ENCODE results near the gene MPP7.
"Not testable (repeated sequence)": the region's sequence is repeated elsewhere in the genome, so short reads cannot be mapped to it uniquely, and the experiment has no call there.

MPP7 gene

GRCh38 chr10:28302638-28303488 lies at the start of gene MPP7:
MPP7 (minus strand) TSS chr10:28303064; CDS start chr10:28238604, 64,460 bp downstream.
- peak; percentile 91 to 93 for DNase-seq (ENCODE audit: low read depth in 2 of 2)

DNA sequence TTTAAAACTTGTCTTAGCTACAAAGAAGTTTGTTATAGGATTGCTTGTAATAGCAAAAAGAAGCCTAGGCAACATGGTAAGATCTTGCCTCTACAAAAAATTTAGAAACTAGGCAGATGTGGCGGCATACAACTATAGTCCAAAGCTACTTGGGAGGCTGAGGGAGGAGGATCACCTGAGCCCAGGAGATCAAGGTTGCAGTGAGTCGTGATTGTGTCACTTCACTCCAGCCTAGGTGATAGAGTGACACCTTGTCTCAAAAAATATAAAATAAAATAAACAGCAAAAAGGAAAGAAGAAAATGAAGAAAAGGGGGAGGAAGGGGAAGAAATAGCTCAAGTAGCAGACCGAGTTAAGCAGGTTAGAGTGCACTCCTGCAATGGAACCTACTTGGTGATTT lies 47.0 kb upstream of the MPP7 start:
- no peak for DNase-seq (ENCODE audit: low read depth in 2 of 2)

DNA sequence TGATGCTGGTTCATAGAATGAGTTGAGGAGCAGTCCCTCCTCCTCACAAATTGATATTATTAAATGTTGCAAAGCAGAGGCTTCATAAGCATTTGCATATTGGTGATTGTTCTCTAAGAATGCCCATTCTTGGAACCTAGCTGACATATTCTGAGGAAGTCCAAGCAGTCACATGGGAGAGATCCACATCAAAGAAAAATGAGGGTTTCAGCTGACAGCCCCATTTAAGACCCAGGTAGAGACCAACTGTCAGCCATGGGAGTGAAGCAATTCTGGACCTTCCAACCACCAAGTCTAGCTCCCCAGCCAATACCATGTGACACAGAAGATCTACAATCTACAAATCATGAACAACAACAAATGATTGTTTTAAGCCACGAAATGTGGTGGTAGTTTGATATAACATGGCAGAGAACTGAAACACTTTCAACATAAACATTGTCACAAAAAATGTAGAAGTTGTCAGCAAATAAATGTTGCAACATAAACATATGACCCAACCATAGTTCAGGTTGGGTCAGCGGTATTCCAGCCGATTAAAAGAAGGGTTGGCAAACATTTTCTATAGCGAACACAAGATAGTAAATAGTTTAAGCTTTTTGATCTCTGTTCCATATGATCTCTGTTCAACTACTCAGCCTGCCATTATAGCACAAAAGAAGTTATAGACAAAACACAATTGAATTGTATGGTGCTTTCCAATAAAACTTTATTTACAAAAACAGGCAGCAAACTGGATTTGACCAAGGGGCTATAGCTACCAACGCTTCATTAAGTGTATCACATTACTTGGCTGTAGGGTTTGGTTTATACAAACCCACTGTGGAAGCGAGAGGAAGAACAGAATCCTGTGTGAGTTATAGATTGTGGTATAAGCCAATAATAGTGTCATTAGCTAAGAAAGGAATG lies 41.4 kb upstream of the MPP7 start:
- no peak for DNase-seq (ENCODE audit: low read depth in 2 of 2)

DNA sequence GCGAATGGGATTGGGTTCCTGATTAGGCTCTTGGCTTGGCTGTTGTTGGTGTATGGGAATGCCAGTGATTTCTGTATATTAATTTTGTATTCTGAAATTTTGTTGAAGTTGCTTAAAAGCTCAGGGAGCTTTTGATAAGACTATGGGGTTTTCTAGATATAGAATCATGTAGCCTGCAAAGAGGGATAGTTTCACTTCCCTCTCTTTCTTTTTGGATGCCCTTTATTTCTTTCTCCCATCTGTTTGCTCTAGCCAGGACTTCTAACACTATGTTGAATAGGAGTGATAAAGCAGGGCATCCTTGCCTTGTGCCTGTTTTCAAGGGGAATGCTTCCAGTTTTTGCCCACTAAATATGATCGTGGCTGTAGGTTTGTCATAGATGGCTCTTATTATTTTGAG lies 40.4 kb upstream of the MPP7 start:
- DNase-seq (ENCODE audit: low read depth in 2 of 2): no peak

DNA sequence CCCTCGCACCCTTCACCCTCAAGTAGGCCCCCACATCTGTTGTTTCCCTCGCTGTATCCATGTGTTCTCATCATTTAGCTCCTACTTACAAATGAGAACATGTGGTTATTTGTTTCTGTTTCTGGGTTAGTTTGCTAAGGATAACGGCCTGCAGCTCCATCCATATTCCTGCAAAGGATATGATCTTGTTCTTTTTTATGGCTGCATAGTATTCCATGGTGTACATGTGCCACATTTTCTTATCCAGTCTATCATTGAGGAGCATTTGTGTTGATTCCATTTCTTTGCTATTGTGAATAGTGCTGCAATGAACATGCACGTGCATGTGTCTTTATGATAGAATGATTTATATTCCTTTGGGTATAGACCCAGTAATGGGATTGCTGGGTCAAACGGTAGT lies 38.8 kb upstream of the MPP7 start:
- DNase-seq (ENCODE audit: low read depth in 2 of 2): not testable (repeated sequence)

DNA sequence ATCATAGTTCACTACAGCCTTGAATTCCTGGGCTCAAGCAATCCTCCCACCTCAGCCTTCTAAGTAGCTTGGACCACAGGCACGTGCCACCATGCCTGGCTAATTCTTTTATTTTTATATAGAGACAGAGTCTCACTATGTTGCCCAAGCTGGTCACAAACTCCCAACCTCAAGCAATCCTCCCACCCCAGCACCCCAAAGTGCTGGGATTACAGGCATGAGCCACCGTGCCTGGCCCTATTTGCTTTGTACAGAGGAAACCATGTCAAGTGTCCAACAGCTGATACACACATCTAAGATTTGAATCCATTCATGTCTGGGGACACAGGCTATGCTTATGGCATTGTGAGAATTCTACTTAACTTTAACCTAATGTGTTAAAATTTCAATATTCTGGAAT lies 29.9 kb upstream of the MPP7 start:
- DNase-seq (ENCODE audit: low read depth in 2 of 2): no peak

- no peak for DNase-seq (ENCODE audit: low read depth in 2 of 2)
These were observed 29.0 kb upstream of the MPP7 start for GRCh38 chr10:28331841-28332240.

DNA sequence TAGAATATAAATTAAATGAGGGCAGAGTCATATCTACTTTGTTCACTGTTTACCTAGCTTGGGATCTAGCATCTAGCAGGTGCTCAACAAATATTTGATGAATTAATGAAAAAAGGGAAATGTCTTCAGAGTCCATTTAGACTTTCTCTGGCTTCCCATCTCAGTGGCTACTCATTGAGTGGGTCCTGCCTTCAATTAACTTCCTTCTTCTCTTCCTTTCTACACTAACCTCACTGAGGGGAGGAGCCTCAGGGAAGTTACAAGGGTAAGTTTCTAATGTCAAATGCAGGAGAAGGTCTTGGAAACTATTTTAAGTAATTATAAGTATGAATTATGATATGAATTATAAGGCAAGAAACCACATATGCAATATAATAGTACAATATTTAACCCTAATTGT lies 28.2 kb upstream of the MPP7 start:
- DNase-seq (ENCODE audit: low read depth in 2 of 2): no peak

- DNase-seq (ENCODE audit: low read depth in 2 of 2): no peak
These were observed 25.5 kb upstream of the MPP7 start for GRCh38 chr10:28328346-28328745.

- DNase-seq (ENCODE audit: low read depth in 2 of 2): no peak
These were observed 24.6 kb upstream of the MPP7 start for GRCh38 chr10:28327491-28327880.

- no peak for DNase-seq (ENCODE audit: low read depth in 2 of 2)
These were observed 23.9 kb upstream of the MPP7 start for GRCh38 chr10:28326516-28327490.

DNA sequence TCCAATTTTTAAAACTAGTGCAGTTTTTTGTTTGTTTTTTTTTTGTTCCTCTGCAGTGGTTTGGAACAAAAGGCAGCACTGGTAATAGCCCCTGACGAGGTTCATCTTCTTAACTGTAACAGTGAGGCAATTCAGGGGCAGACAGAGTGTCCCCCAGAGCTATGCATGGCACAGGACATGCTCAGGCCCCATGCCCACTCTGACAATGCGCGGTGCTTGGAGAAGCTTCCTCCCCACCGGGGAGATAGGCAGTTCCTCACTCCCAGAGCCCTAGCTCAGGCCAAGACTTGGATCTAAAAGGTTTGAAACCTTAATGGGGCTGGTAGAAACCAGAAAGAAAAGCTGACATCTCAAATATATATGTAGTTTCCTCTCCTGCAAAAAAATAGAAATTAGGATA lies 17.9 kb upstream of the MPP7 start:
- DNase-seq (ENCODE audit: low read depth in 2 of 2): no peak

DNA sequence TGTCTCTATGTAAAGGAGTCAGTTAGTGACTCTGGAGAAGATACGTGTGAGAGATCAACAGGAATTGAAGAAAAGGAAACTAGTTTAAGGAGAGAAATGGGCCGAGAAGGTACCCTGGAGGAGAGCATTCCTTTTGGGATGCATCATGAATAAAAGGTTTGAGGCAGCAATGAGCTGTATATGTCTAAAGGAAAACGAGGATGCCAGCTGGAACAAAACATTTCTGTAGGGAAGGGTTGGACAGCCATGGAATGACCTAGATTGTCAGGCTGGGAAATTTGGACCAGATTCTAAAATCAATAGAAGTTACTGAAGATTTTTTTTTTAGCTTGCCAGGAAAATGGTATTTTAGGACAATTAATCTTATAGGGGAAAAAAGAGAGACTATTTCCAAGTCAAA lies 17.2 kb upstream of the MPP7 start:
- DNase-seq (ENCODE audit: low read depth in 2 of 2): no peak

DNA sequence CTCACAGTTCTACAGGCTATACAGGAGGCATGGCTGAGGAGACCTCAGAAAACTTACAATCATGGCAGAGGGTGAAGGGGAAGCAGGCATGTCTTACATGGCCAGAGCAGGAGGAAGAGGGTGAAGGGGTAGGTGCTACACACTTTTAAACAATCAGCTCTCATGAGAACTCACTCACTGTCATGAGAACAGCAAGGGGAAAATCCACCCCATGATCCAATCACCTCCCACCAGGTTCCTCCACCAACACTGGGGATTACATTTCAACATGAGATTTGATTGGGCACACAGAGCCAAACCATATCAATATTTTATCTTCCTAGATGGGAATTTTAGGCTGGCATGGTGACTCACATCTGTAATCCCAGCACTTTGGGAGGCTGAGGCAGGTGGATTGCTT lies 16.2 kb upstream of the MPP7 start:
- not testable (repeated sequence) for DNase-seq (ENCODE audit: low read depth in 2 of 2)

DNA sequence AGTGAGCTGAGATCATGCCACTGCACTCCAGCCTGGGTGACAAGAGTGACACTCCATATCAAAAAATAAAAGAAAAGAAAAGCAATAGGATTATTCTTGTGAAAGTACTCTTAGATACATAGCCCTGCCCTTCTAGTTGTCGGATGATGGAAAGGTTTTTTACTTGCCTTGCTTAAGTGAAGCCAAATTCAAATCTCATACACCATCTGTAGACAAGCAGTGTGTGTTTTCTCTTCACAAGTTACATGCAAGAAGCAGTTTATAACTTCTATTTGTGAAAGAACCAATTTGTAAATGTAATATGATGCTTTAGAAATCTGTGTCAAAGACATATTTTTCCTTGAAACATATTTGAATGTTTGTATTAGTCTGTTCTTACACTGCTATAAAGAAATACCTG lies 15.8 kb upstream of the MPP7 start:
- DNase-seq (ENCODE audit: low read depth in 2 of 2): no peak

DNA sequence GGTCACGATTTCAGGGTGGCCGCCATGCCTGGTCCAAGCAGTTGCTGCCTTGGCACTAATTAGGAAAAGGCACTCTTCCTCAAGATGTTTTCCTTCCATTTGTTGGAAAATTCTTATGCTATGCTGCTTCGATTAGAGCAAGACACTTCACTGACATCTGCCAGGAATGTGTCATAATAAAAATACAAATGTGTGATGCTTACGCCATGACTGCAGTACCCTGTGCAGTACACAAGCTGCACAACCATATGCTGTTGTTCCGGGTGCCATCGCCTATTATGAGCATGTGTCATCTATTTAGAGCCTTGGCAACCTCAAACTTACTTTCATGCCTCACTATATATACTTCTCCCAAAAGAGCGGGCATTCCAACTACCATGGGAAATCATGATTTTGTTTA lies 14.9 kb upstream of the MPP7 start:
- no peak for DNase-seq (ENCODE audit: low read depth in 2 of 2)

GRCh38 chr10:28316696-28317095 lies 13.8 kb upstream of the MPP7 start:
- DNase-seq (ENCODE audit: low read depth in 2 of 2): no peak

GRCh38 chr10:28315140-28315539 lies 12.3 kb upstream of the MPP7 start:
- no peak for DNase-seq (ENCODE audit: low read depth in 2 of 2)

DNA sequence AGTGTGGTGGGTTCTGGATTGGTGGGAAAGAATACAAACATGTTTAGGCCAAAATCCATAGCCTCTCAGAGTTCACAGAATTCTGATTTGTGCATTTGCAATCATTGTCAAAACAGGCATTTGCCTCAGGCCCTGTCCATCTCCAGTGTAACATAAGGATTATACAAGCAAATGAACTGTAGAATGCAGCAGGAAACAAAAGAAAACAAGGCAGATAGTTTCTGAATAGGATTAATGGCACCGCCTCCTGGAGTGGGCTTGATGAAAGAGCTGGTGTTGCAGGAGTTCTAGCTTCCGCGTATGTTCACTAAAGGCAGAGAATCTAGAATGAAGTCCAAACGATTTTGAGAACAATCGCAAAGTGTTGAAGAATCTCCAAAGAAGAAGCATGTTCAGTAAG lies 11.3 kb upstream of the MPP7 start:
- DNase-seq (ENCODE audit: low read depth in 2 of 2): no peak

DNA sequence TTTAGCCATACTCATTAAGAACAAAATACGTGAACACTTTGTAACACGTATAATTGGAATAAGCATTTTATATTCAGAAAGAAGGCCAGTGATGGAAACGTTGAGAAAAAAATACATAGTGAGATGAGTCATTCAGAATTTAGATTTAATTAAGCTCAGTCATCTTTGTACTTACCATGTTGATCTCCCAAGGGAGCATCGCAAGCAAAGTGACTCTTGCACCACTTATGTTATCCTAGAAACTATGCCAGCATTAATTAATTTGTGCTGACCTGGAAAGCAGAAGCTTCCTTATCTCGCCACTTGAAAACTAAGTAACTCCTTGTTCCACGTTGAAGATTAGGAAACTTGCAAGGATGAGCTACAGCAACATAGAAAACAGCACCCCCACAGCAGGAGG lies 9.7 kb upstream of the MPP7 start:
- DNase-seq (ENCODE audit: low read depth in 2 of 2): no peak

- DNase-seq (ENCODE audit: low read depth in 2 of 2): no peak
These were observed 8.2 kb upstream of the MPP7 start for GRCh38 chr10:28311104-28311503.

GRCh38 chr10:28307267-28307666 lies 4.4 kb upstream of the MPP7 start:
- no peak for DNase-seq (ENCODE audit: low read depth in 2 of 2)
